Activated CD8-positive, alpha-beta memory T cell treated with anti-CD3 and anti-CD28 coated beads for 4 hours (primary cell): ENCODE measurements around the gene CPNE5.
"Not testable (repeated sequence)": the region's sequence is repeated elsewhere in the genome, so short reads cannot be mapped to it uniquely, and the experiment has no call there.

ENCODE experiments used
- DNase-seq, 2 donors: peaks; one replicate each; pipeline ENCODE4 v3.0.0-alpha.2; 2020; ENCODE audit warnings: low read depth in 2 of 2

Gene CPNE5

DNA sequence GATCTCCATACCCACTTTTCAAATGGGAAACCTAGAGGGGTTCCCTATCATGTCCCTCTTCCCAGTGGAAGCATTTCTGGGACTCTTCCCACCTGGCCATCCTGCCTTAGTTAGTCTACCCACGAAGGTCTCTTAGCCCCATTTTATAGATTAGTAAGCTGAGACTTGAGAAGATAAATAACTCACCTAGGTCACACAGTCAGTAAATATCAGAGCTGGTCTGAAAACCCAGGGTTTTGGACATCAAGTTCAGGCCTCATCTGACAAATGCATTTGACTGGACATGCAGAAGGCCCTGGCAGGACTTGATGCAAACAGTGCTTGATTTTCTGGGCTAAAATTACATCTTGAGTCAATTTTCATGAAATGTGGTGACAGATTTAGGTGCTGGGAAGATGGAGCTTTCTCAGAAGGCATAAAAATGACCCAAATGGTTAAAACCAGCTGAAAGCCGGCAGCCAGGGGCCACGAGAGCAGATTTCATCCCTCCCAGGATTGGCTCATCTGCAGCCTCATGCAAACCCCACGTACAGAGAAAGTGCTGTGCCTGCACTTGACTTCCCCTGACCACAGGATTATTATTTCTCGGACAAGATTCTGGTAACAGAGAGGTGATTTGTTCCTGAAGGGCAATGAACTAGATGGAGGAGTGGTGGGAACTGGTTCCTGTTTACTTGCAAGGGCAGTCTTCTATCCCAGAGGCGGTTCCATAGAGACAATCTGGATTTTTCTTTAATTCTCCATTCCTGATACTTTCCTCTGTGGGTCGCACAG lies 23.1 kb downstream of the CPNE5 start:
- no peak for DNase-seq

GRCh38 chr6:36814249-36814648 lies 25.0 kb downstream of the CPNE5 start:
- no peak for DNase-seq

DNA sequence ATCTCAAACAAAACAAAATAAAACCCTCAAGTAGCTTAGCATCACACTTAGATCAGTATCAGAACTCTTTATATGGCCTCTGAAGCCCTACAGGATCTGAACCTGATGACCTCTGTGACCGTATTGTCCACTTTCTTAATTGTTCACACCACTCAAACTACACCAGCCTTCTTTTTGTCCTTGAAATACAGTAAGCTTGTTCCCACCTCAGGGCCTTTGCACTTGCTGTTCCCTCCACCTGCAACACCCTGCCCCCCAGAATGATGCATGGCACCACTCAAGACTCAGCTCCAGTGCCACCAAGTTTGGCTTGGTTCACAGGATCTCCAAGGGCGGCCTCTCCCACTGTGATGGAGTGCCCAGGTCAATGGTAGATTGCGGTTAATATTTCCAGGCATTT lies 25.7 kb downstream of the CPNE5 start:
- DNase-seq: no peak

DNA sequence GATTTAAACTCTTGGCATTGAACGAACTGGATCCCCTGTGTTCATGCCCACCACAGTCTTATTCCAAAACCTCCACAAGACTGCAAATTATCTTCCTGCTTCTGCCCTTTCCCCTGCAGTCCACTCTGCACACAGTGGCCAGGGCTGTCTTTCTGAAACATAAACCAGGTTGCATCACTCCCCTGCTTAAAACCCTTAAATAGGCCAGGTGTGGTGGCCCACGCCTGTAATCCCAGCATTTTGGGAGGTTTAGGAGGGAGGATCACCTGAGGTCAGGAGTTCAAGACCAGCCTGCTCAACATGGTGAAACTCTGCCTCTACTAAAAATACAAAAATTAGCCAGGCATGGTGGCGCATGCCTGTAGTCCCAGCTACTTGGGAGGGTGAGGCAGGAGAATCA lies 26.2 kb downstream of the CPNE5 start:
- not testable (repeated sequence) for DNase-seq

DNA sequence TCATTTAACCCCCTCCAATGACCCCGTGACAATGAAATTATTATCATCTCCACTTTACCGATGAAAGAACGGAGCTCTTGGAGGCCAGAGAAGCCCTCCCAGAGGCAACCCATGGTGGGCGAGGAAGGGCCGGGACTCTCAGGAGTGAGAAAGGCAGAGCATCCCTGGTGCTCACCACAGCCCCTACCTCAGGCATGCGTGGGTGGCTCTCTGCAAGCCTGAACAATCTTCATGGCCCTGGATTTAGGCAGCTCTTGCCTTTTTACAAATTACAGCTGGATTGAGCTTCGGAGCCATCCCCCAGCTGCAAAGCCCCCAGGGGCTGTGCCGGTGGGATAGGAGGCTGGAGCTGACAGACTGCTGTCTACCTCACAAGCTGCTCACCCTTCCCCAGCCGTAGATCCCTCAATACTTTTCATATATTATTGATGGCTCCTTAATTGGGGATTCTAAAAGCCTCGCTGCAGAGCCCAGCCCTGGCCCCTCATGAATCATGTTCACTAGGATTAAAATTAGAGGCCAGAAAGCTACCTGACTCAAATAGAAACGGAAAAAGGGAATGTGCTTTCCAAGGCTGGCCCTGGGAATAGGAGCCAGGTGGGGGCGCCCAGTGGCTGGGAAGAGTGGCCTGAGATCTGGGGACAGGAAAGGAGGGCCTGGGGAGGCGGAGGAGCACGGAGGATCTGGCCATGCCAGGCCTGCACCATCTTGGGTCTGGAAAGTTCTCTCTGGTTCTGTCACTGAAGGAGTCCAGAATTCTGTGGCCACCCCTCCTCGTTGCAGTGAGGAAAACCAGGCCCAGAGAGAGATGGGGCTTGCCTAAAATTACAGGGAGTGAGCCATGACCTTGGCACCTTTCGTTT lies 29.1 kb downstream of the CPNE5 start:
- no peak for DNase-seq

GRCh38 chr6:36809156-36809555 lies 30.1 kb downstream of the CPNE5 start:
- DNase-seq: no peak

DNA sequence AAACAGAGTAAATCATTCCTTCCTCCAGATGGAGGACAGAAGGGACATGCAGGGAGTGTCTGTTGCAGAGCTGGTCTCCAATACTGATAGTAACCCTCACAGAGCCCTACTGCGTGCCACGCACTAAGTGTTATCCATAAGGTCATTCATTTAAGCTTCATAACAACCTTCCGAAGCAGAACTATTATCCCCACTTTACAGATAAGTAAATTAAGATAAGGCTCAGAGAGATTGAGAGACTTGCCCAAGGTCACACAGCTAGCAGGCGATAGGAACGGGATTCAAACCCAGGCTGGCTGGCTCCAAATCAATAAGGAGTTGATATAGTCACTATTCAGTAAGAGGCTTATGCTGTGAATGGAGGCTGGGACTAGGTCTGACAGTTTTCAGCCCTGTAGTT lies 30.6 kb downstream of the CPNE5 start:
- DNase-seq: no peak

GRCh38 chr6:36807750-36808149 lies 31.5 kb downstream of the CPNE5 start:
- no peak for DNase-seq

GRCh38 chr6:36807143-36807542 lies 32.1 kb downstream of the CPNE5 start:
- DNase-seq: no peak

GRCh38 chr6:36805917-36806316 lies 33.3 kb downstream of the CPNE5 start:
- no peak for DNase-seq

GRCh38 chr6:36805096-36805797 lies 34.0 kb downstream of the CPNE5 start:
- DNase-seq: no peak

DNA sequence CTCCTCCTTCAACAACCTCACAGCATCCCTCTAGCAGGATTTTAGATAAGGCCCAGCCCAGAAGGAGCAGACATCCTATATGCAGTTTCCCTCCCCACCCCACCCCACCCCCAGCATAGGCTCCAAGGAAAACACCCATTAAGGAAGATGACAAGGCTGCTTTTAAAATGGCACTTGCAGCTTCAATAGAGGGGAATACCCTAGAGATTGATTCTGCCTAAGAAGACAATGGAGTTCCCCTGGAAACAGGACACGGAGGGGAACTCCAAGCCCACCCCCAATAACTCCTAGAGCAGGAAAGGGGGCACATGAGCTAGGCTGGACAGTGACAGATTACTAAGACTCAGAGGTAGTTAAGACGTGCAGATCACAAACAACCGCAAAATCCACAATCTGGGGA lies 34.7 kb downstream of the CPNE5 start:
- no peak for DNase-seq

DNA sequence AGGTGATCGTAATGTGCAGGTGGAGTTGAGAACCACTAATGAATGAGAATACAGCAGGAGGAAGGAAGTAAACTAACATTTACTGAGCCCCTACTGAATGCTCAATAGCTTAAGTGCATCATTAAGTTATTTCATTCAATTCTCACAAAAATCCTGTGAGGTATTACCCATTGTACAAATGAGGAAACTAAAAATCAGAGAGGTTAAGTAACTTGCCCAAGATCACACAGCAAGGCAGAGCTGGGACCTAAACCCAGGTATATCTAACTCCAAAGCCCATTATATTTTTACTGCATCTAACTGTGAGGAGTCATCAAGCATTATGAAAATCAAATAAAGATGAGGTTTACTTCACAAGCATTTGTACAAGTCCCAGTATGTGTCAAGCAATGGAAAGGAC lies 35.3 kb downstream of the CPNE5 start:
- no peak for DNase-seq

- no peak for DNase-seq
These were observed 35.8 kb downstream of the CPNE5 start for GRCh38 chr6:36803482-36803881.

DNA sequence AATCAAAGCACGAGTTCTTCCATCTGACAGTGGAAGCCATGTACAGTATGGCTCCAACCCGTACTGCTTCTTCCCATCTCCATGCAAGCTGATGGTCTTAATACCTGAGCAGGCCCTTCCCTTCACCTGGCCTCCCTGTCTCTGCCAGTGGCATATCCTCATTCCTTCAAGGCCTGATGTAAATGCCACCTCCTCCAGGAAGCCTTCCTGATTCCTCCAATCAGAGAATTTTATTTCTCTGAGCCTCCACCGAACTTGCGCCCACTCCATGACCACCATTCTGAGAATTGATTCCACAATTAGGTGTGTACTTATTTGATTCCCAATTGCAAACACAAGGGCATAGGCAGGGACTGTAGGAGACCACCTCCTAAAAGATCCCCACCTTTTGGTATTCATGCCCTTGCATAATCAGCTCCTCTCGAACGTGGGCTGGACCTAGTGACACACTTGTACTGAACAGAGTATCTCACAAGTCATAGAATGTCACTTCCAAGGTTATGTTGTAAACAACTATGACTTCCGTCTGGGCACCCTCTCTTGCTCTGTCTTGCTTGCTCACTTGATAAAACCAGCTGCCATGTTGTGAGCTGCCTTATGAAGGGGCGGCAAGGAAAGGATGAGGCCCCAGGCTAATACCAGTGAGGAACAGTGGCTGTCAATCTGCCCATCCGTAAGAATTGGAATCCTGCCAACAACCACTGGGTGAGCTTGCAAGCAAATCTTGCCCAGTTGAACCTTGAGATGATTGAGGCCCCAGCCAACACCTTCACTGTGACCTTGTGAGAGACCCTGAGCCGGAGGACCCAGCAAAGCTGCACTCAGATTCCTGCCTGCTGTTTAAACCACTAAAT lies 38.8 kb downstream of the CPNE5 start:
- no peak for DNase-seq

DNA sequence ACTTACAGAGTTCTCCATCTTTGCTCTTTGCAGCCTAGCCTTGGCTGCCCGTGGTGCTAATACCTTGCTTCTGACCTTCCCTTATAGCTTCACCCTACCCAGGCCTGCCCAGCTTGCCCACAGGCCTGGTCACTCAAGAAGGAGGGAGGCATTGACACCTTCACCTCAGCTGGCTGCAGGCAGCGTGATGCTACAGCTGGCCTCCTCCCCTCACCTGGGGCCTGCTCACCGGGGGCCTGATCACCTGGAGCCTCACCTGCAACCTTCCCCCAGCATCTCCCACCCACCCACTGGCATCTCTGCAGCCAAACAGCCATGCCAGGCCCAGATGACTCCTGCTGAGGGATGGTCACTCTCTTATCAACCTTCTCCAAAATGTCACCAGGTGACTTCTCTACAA lies 40.4 kb downstream of the CPNE5 start:
- DNase-seq: no peak

DNA sequence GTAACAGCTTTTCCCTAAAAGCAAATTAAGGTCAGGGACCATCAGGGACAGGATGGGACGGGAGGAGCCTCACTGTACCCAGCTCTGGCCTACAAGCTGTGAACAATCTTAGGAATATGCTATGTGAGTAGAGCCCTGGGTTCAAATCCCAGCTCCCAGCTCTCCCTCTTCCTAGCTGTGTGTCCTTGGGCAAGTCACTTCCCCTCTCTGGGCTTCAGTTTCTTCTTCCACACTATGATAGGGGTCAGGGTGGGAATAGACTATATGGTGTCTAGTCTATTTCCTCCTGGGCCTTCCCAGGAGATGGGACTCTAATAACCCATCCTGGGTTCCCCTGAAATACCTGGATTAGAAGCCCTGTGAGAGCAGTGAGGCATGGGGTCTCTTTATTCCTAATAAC lies 41.6 kb downstream of the CPNE5 start:
- DNase-seq: no peak

GRCh38 chr6:36797055-36797454 lies 42.2 kb downstream of the CPNE5 start:
- no peak for DNase-seq

GRCh38 chr6:36794713-36795065 lies 44.6 kb downstream of the CPNE5 start:
- DNase-seq: no peak

GRCh38 chr6:36793913-36794712 lies 45.1 kb downstream of the CPNE5 start:
- no peak for DNase-seq
